Keratinocyte (primary cell): ENCODE results near the gene OSBPL10. TPM values are rescaled to one million over a fixed set of nuclear protein-coding genes. Genes with fewer than 3 reads are reported as not detected.

Source experiments
- DNase-seq: peaks from one replicate; pipeline ENCODE4 v3.0.0-alpha.2; 2011; ENCODE audit warnings: low read depth, missing footprints, low spot score
- FAIRE-seq: peaks from 2 replicates; lab custom pipeline; 2011; peaks lifted over from hg19 to GRCh38; lab: Jason Lieb, UNC
- H2AFZ ChIP-seq: 2 replicates; pipeline ENCODE4 v1.6.0; 2012; ENCODE audit warnings: low read length, control low read depth, inconsistent platforms; ENCODE audit not compliant: control insufficient read depth
- H3K27ac ChIP-seq: 2 replicates; pipeline ENCODE4 v1.5.1; 2011; ENCODE audit warnings: low read length; ENCODE audit not compliant: control insufficient read depth, insufficient read depth
- H3K27me3 ChIP-seq: 3 replicates; pipeline ENCODE4 v1.6.0; 2011; ENCODE audit warnings: low read length; ENCODE audit not compliant: control insufficient read depth, insufficient read depth; ENCODE audit errors: extremely low read depth
- H3K36me3 ChIP-seq, 2 experiments: 2 replicates in 1 of 2; 3 replicates in 1 of 2; pipeline ENCODE4 v1.5.1; 2011; ENCODE audit warnings: low read length in 2 of 2, mild to moderate bottlenecking in 1 of 2; ENCODE audit not compliant: control insufficient read depth in 2 of 2, insufficient read depth in 2 of 2; ENCODE audit errors: extremely low read depth in 1 of 2
- H3K4me1 ChIP-seq: 3 replicates; pipeline ENCODE4 v1.5.1; 2011; ENCODE audit warnings: low read length; ENCODE audit not compliant: control insufficient read depth, insufficient read depth; ENCODE audit errors: extremely low read depth
- H3K4me2 ChIP-seq: 3 replicates; pipeline ENCODE4 v1.6.0; 2011; ENCODE audit warnings: low read depth, low read length; ENCODE audit not compliant: control insufficient read depth, insufficient read depth; ENCODE audit errors: extremely low read depth
- H3K4me3 ChIP-seq, 3 experiments: fragments of 200-600 bp in 1 of 3; sonication (generic) in 1 of 3; 2 replicates in 2 of 3; 3 replicates in 1 of 3; pipeline ENCODE4 v1.5.1; 2011 to 2016; ENCODE audit warnings: low read length in 3 of 3, mild to moderate bottlenecking in 3 of 3, control low read depth in 2 of 3, inconsistent platforms in 1 of 3, low read depth in 1 of 3, mixed read lengths in 1 of 3, mixed run types in 1 of 3, moderate library complexity in 1 of 3; ENCODE audit not compliant: control insufficient read depth in 2 of 3, insufficient read depth in 2 of 3; ENCODE audit errors: extremely low read depth in 1 of 3
- H3K79me2 ChIP-seq: 2 replicates; pipeline ENCODE4 v1.6.0; 2012; ENCODE audit warnings: low read length; ENCODE audit not compliant: control insufficient read depth, insufficient read depth
- H3K9ac ChIP-seq: 3 replicates; pipeline ENCODE4 v1.6.0; 2011; ENCODE audit warnings: low read length; ENCODE audit not compliant: control insufficient read depth, insufficient read depth; ENCODE audit errors: extremely low read depth
- H3K9me1 ChIP-seq: 3 replicates; pipeline ENCODE4 v1.6.0; 2011; ENCODE audit warnings: low read length; ENCODE audit not compliant: control insufficient read depth, insufficient read depth; ENCODE audit errors: extremely low read depth
- H3K9me3 ChIP-seq: 2 replicates; pipeline ENCODE4 v1.5.1; 2012; ENCODE audit warnings: low read depth, low read length; ENCODE audit not compliant: control insufficient read depth
- H4K20me1 ChIP-seq: 3 replicates; pipeline ENCODE4 v1.6.0; 2011; ENCODE audit warnings: low read length; ENCODE audit not compliant: control insufficient read depth, insufficient read depth; ENCODE audit errors: extremely low read depth
- CTCF ChIP-seq, 3 experiments: IDR thresholded peaks in 1 of 3; conservative IDR thresholded peaks in 1 of 3; optimal IDR thresholded peaks in 1 of 3; 2 replicates in 2 of 3; 3 replicates in 1 of 3; pipeline versions ENCODE3 to v1.5.1; 2011; ENCODE audit warnings: low read length in 3 of 3, mild to moderate bottlenecking in 3 of 3, moderate library complexity in 2 of 3, control low read depth in 1 of 3, inconsistent platforms in 1 of 3; ENCODE audit not compliant: insufficient read depth in 2 of 3; ENCODE audit errors: extremely low read depth in 1 of 3
- EZH2 ChIP-seq: IDR thresholded peaks from one replicate; pipeline ENCODE4 v1.6.1; 2012; ENCODE audit warnings: inconsistent platforms, mild to moderate bottlenecking, low read length, moderate library complexity
- dilution Hi-C: fragments of 300-500 bp; cut with MboI; formaldehyde crosslinking; loops from one replicate; pipeline ENCODE4 v1.7.0; 2020; ENCODE audit warnings: low sequenced_read_pairs; ENCODE audit not compliant: extremely low pct_ligation_motif_present
- polyA plus RNA-seq, 5 experiments: library from polyadenylated mRNA; depleted of rRNA in 3 of 5; stranded (reverse) in 3 of 5; stranded (forward) in 1 of 5; unstranded in 1 of 5; fragments of >200 nt; gene quantifications; 1 replicate in 1 of 5; 2 replicates in 3 of 5; 3 replicates in 1 of 5; pipeline versions ENCODE4 v1.2.1 to v1.2.3, GENCODE V29; 2011 to 2012; ENCODE audit warnings: missing spikeins in 2 of 5, low read depth in 1 of 5, low replicate concordance in 1 of 5

The OSBPL10 gene
- polyA plus RNA-seq, 1 donor (not counting 4 experiments of a cell fraction or from before 2014, with no cell fraction given) = 50.1 TPM

- Histone ChIP-seq H3K4me2 (no peak overlapping the region), H3K79me2 (no peaks in the 10 kb centered on the region), H3K36me3 (peaks cover 0 to 2% of the 10 kb centered on the region in 2 experiments), H2AFZ (no peak overlapping the region), H3K27ac (no peak overlapping the region), H3K9me1 (no peaks in the 10 kb centered on the region), H3K4me1 (no peaks in the 10 kb centered on the region), H3K4me3 (no peak overlapping the region), H3K27me3 (no peaks in the 10 kb centered on the region), H3K9me3 (no peaks in the 10 kb centered on the region), H4K20me1 (no peaks in the 10 kb centered on the region), H3K9ac (no peak overlapping the region)
- TF ChIP-seq EZH2 (no peak), CTCF (optimal IDR thresholded peaks at IDR 0.05 in 1 of 3, IDR thresholded peaks at IDR 0.05 in 1 of 3, conservative IDR thresholded peaks at IDR 0.05 in 1 of 3; ENCODE audit: extremely low read depth in 1 of 3, insufficient read depth in 2 of 3, low read length in 3 of 3) (no peak)
- DNase-seq = no peak
- no peak for FAIRE-seq
- dilution Hi-C loops = loop anchor here (25.0 kb wide), 1 partner anchor 135 kb away; no protein-coding TSS in a partner anchor
Observed at GRCh38 chr3:32002561-32003368, 21.7 kb upstream of the OSBPL10 start.

- no peak overlapping the region for H3K27ac ChIP-seq
- DNase-seq (no peak), FAIRE-seq (no peak)
- H3K9me1 ChIP-seq = no peaks in the 10 kb centered on the region
- H3K4me3 ChIP-seq = no peak overlapping the region
- no peaks in the 10 kb centered on the region for H3K9me3 ChIP-seq
- no peak for TF ChIP-seq CTCF (optimal IDR thresholded peaks at IDR 0.05 in 1 of 3, IDR thresholded peaks at IDR 0.05 in 1 of 3, conservative IDR thresholded peaks at IDR 0.05 in 1 of 3; ENCODE audit: extremely low read depth in 1 of 3, insufficient read depth in 2 of 3, low read length in 3 of 3)
- no peak for TF ChIP-seq EZH2
- H4K20me1 ChIP-seq = no peaks in the 10 kb centered on the region
- no peak overlapping the region for H3K4me2 ChIP-seq
- no peaks in the 10 kb centered on the region for H3K4me1 ChIP-seq
- H3K9ac ChIP-seq = no peak overlapping the region
- dilution Hi-C loops = loop anchor here (25.0 kb wide), 1 partner anchor 136 kb away; no protein-coding TSS in a partner anchor
- no peak overlapping the region for H2AFZ ChIP-seq
- no peaks in the 10 kb centered on the region for H3K27me3 ChIP-seq
- H3K36me3 ChIP-seq = peaks cover 2% of the 10 kb centered on the region in 2 experiments
- H3K79me2 ChIP-seq = no peaks in the 10 kb centered on the region
Observed at GRCh38 chr3:32000877-32001276, 19.8 kb upstream of the OSBPL10 start.
